ENCODE measurements around the gene CPNE7.

Gene CPNE7

DNA sequence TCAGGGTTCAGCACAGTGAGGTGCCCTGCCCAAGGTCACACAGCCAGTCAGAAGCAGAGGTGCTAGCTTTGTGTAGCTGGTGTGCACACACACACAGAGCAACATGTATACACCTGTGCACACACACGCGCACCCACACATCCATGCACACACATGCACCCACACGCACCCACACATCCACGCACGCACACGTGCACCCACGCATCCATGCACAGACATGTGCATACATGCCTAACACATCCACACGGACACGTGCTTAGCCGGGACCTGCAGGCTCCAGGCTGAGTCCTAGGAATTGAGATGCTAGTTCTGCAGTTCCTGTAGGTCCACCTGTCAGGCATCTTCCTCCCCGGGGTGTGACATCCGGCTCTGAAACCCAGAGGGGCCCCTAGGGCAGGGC, 24.9 kb downstream of the CPNE7 start:
- Histone ChIP-seq H3K27me3 (ENCODE audit: insufficient read depth, poor library complexity, severe bottlenecking) (no peaks in the 10 kb centered on the region), H3K4me3 (ENCODE audit: severe bottlenecking) (no peak overlapping the region), H3K27ac (ENCODE audit: poor library complexity, severe bottlenecking) (no peak overlapping the region), H3K36me3 (ENCODE audit: low read depth) (no peaks in the 10 kb centered on the region; the same call in 1 of the 2 replicates), H3K4me1 (ENCODE audit: insufficient read depth, poor library complexity, severe bottlenecking) (peaks cover 17% of the 10 kb centered on the region), H3K9me3 (ENCODE audit: severe bottlenecking) (no peaks in the 10 kb centered on the region)
- TF ChIP-seq CTCF (IDR thresholded peaks at IDR 0.05; ENCODE audit: poor library complexity, severe bottlenecking) = no peak
- DNase-seq (ENCODE audit: low spot score) (peak; percentile 58), ATAC-seq (ENCODE audit: low read depth) (no peak)

DNA sequence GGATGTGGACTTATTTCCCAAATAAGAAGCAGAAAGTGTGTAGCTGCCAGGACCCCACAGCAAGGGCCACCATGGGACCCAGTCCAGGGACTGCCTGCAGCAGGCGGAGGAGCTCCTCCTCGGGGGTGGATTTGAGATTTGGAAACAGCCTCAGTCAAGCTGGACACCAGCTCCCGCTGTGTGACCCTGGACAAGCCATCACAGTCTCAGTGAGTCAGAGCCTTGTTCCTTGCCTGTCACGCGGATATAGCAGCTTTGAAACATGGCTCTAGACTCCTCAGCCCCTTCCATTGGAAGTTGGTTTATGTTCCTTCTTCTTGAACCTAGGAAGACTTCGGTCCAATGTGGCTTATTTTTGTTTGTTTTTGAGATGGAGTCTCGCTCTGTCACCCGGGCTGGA, 25.4 kb downstream of the CPNE7 start:
- no peak overlapping the region for H3K27ac ChIP-seq (ENCODE audit: poor library complexity, severe bottlenecking)
- H3K4me3 ChIP-seq (ENCODE audit: severe bottlenecking) = no peak overlapping the region
- ATAC-seq (ENCODE audit: low read depth) = no peak
- H3K36me3 ChIP-seq (ENCODE audit: low read depth) = no peaks in the 10 kb centered on the region; the same call in 1 of the 2 replicates
- peak; percentile 37 for DNase-seq (ENCODE audit: low spot score)
- H3K4me1 ChIP-seq (ENCODE audit: insufficient read depth, poor library complexity, severe bottlenecking) = peaks cover 17% of the 10 kb centered on the region
- no peak for TF ChIP-seq CTCF (IDR thresholded peaks at IDR 0.05; ENCODE audit: poor library complexity, severe bottlenecking)
- H3K9me3 ChIP-seq (ENCODE audit: severe bottlenecking) = no peaks in the 10 kb centered on the region
- H3K27me3 ChIP-seq (ENCODE audit: insufficient read depth, poor library complexity, severe bottlenecking) = no peaks in the 10 kb centered on the region

GRCh38 chr16:89601906-89602272, 26.3 kb downstream of the CPNE7 start:
- ATAC-seq (ENCODE audit: low read depth) (no peak), DNase-seq (ENCODE audit: low spot score) (peak; percentile 63)
- Histone ChIP-seq H3K27ac (ENCODE audit: poor library complexity, severe bottlenecking) (peak overlapping the region; percentile 66), H3K27me3 (ENCODE audit: insufficient read depth, poor library complexity, severe bottlenecking) (no peaks in the 10 kb centered on the region), H3K4me1 (ENCODE audit: insufficient read depth, poor library complexity, severe bottlenecking) (peaks cover 17% of the 10 kb centered on the region), H3K9me3 (ENCODE audit: severe bottlenecking) (no peaks in the 10 kb centered on the region), H3K4me3 (ENCODE audit: severe bottlenecking) (no peak overlapping the region), H3K36me3 (ENCODE audit: low read depth) (no peaks in the 10 kb centered on the region)
- TF ChIP-seq CTCF (IDR thresholded peaks at IDR 0.05; ENCODE audit: poor library complexity, severe bottlenecking) = no peak

DNA sequence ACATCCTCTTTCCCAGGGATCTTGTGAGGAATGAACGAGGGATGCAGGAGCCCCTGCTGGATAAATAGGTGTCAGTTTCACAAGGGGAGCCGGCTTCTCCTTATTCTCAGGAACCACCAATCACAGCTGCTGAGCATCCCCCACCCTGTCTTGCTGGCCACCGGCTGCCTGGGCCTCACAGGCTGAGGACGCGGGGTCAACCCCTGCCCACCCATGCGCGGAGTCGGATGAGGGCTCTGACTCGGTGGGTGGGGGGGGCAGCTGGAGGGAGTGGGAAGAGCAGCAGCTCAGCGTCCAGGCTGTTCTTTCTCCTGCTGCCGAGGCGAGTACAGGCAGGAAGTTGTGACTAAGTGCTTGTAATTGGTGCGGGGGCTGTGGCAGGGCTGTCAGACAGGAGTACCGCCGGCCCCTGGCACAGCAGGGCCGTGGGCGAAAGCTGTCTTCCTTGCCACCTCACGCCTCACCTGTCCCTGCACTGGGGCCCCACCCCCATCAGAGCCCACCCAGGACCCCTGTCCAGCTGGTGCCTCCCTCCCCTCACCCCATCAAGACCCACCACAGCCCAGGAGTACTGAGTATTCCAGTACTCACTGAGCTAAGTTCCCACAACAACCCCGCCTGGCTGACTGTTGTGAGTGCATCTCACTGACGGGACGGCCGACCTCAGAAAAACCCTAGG, 26.9 kb downstream of the CPNE7 start:
- Histone ChIP-seq H3K4me3 (ENCODE audit: severe bottlenecking) (no peak overlapping the region), H3K27me3 (ENCODE audit: insufficient read depth, poor library complexity, severe bottlenecking) (no peaks in the 10 kb centered on the region), H3K27ac (ENCODE audit: poor library complexity, severe bottlenecking) (peak overlapping the region; percentile 66), H3K4me1 (ENCODE audit: insufficient read depth, poor library complexity, severe bottlenecking) (peaks cover 17% of the 10 kb centered on the region), H3K36me3 (ENCODE audit: low read depth) (no peaks in the 10 kb centered on the region), H3K9me3 (ENCODE audit: severe bottlenecking) (no peaks in the 10 kb centered on the region)
- TF ChIP-seq CTCF (IDR thresholded peaks at IDR 0.05; ENCODE audit: poor library complexity, severe bottlenecking) = no peak
- DNase-seq (ENCODE audit: low spot score) (peak; percentile 91), ATAC-seq (ENCODE audit: low read depth) (peak; percentile 94)

DNA sequence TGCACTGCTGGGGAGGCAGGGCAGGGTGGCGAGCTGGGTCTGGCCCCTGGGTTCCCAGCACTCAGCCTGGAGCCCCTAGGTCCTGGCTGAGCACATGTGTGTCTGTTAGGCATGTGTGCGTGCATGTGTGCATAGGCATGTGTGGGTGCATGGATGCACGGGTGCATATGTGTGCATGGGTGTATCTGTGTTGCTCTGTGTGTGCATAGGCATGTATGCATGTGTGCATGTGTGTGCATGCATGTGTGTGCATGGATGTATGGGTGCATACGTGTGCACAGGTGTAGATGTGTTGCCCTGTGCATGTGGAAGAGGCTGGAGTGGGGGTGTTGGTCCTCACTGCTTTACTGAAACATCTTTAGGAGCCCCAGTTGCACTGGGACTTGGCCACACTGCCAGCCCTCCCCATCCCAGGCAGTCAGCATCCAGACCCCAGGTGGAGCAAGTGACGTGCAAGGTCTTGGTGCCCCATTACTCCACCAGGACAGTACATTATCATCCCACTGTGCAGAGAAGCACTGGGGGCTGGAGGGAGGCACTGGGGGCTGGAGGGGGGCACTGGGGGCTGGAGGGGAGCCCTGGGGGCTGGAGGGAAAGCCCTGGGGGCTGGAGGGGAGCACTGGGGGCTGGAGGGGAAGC, 27.5 kb downstream of the CPNE7 start:
- Histone ChIP-seq H3K36me3 (ENCODE audit: low read depth) (no peaks in the 10 kb centered on the region), H3K27ac (ENCODE audit: poor library complexity, severe bottlenecking) (peak overlapping the region; percentile 66), H3K4me1 (ENCODE audit: insufficient read depth, poor library complexity, severe bottlenecking) (peaks cover 17% of the 10 kb centered on the region), H3K9me3 (ENCODE audit: severe bottlenecking) (no peaks in the 10 kb centered on the region), H3K4me3 (ENCODE audit: severe bottlenecking) (no peak overlapping the region), H3K27me3 (ENCODE audit: insufficient read depth, poor library complexity, severe bottlenecking) (no peaks in the 10 kb centered on the region)
- TF ChIP-seq CTCF (IDR thresholded peaks at IDR 0.05; ENCODE audit: poor library complexity, severe bottlenecking) = no peak
- ATAC-seq (ENCODE audit: low read depth) = peak; percentile 1; the same call in 1 of the 3 replicates
- DNase-seq (ENCODE audit: low spot score) = peak; percentile 25
